Ishikawa (cell line): ENCODE results near the gene KPNA1.

ENCODE experiments used
- CEBPB ChIP-seq: IDR thresholded peaks from 2 replicates; pipeline ENCODE4 v1.6.1; 2012
- CREB1 ChIP-seq: IDR thresholded peaks from 2 replicates; pipeline ENCODE4 v1.6.1; 2012; ENCODE audit warnings: low read depth
- EGR1 ChIP-seq: IDR thresholded peaks from 2 replicates; pipeline ENCODE4 v1.6.1; 2012
- EP300 ChIP-seq: IDR thresholded peaks from 2 replicates; pipeline ENCODE4 v1.6.1; 2012; ENCODE audit warnings: borderline replicate concordance
- FOXM1 ChIP-seq: IDR thresholded peaks from 2 replicates; pipeline ENCODE4 v1.6.1; 2012; ENCODE audit warnings: low read depth, borderline replicate concordance
- NFIC ChIP-seq: IDR thresholded peaks from 2 replicates; pipeline ENCODE4 v1.6.1; 2012
- RAD21 ChIP-seq: IDR thresholded peaks from 2 replicates; pipeline ENCODE4 v1.6.1; 2012; ENCODE audit warnings: low read depth
- REST ChIP-seq: IDR thresholded peaks from 2 replicates; pipeline ENCODE4 v1.6.1; 2012; ENCODE audit warnings: low read depth, mild to moderate bottlenecking
- TAF1 ChIP-seq: IDR thresholded peaks from 2 replicates; pipeline ENCODE4 v1.6.1; 2012; ENCODE audit warnings: low read depth, mild to moderate bottlenecking
- TCF12 ChIP-seq: IDR thresholded peaks from 2 replicates; pipeline ENCODE4 v1.6.1; 2012; ENCODE audit warnings: low read depth
- TEAD4 ChIP-seq: IDR thresholded peaks from 2 replicates; pipeline ENCODE4 v1.6.1; 2012
- USF1 ChIP-seq: IDR thresholded peaks from 2 replicates; pipeline ENCODE4 v1.6.1; 2012
- YY1 ChIP-seq: IDR thresholded peaks from 2 replicates; pipeline ENCODE4 v1.6.1; 2012; ENCODE audit warnings: low read depth
- ZBTB7A ChIP-seq: IDR thresholded peaks from 2 replicates; pipeline ENCODE4 v1.6.1; 2012; ENCODE audit warnings: low read depth
- TF ChIP-seq, protein P1 (sequence below): IDR thresholded peaks from 2 replicates; pipeline ENCODE4 v1.6.1; 2012

KPNA1 gene

GRCh38 chr3:122443090-122443489 is 71.6 kb downstream of the KPNA1 start:
- TF ChIP-seq EP300 = no peak
- no peak for TF ChIP-seq CEBPB
- no peak for TF ChIP-seq TEAD4
- TF ChIP-seq NFIC = no peak
- no peak for TF ChIP-seq REST
- TF ChIP-seq ZBTB7A = no peak
- no peak for TF ChIP-seq USF1
- no peak for TF ChIP-seq CREB1
- TF ChIP-seq FOXM1 = no peak
- TF ChIP-seq EGR1 = no peak
- TF ChIP-seq TAF1 = no peak
- no peak for TF ChIP-seq TCF12
- TF ChIP-seq, protein P1, sequence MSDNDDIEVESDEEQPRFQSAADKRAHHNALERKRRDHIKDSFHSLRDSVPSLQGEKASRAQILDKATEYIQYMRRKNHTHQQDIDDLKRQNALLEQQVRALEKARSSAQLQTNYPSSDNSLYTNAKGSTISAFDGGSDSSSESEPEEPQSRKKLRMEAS = no peak

DNA sequence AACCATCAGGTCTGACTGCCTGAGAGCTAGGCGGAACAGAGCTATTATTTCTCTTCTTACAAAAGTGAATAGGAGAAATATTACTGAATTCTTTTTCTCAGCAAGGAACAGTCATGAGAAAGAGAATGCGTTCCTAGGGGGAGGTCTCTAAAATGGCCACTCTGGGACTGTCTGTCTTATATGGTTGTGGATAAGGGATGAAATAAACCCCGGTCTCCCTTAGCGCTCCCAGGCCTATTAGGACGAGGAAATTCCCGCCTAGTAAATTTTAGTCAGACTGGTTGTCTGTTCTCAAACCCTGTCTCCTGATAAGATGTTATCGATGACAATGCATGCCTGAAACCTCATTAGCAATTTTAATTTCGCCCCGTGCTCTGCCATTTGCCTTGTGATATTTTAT is 78.8 kb downstream of the KPNA1 start:
- TF ChIP-seq USF1 (no peak), TAF1 (no peak), CREB1 (no peak), YY1 (no peak), NFIC (no peak), EP300 (no peak), TCF12 (no peak), TEAD4 (no peak), EGR1 (no peak), FOXM1 (no peak), REST (no peak), CEBPB (no peak), ZBTB7A (no peak), RAD21 (no peak)
- TF ChIP-seq, protein P1 = no peak

GRCh38 chr3:122430371-122430770 is 84.4 kb downstream of the KPNA1 start:
- no peak for TF ChIP-seq REST
- TF ChIP-seq TAF1 = no peak
- no peak for TF ChIP-seq USF1
- no peak for TF ChIP-seq RAD21
- no peak for TF ChIP-seq NFIC
- TF ChIP-seq YY1 = no peak
- no peak for TF ChIP-seq EGR1
- TF ChIP-seq EP300 = no peak
- TF ChIP-seq, protein P1 = no peak
- TF ChIP-seq TCF12 = no peak
- no peak for TF ChIP-seq FOXM1
- TF ChIP-seq CREB1 = no peak
- TF ChIP-seq CEBPB = no peak
- TF ChIP-seq ZBTB7A = no peak
- no peak for TF ChIP-seq TEAD4

DNA sequence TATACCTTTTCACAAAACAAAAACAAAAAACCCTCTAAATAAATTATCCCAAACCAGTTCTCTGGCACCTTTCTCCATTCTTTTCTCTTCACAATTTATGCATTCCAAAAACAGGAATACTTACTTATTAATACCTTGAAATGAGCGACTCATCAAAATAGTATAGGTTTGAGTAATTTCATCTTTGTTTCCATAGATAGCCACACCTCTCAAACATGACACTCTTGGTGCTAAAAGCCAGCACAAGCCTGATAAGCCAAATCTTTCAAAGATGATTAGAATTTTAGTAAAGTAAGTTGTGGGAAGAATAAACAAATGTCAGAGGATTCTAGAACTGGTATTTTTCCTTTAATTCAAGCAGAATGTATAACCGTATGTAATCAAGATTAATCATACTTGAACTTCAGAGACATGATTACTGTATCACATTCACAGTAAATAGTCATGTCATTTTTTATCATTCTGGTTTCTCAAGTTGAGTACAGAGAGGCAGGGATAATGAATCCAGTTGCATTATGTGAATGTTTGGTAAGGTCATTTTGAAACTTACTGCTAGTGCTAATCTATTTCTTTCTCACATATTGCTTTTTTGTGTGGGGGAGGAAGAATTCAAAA is 86.8 kb downstream of the KPNA1 start:
- no peak for TF ChIP-seq CREB1
- TF ChIP-seq, protein P1 = no peak
- TF ChIP-seq USF1 = no peak
- no peak for TF ChIP-seq TAF1
- no peak for TF ChIP-seq YY1
- no peak for TF ChIP-seq TCF12
- TF ChIP-seq REST = no peak
- TF ChIP-seq CEBPB = no peak
- no peak for TF ChIP-seq NFIC
- TF ChIP-seq EP300 = no peak
- no peak for TF ChIP-seq EGR1
- TF ChIP-seq RAD21 = no peak
- no peak for TF ChIP-seq FOXM1
- TF ChIP-seq ZBTB7A = no peak
